SK-N-SH treated with all-trans-retinoic acid at 6 μM for 48 hours (cell line): ENCODE results near the gene SMIM22.

Source experiments
- ATAC-seq: fragments of 200-7000 bp; cut with Tn5 transposase; 3 replicates; pipeline ENCODE4 v1.9.1; 2020; ENCODE audit warnings: mild to moderate bottlenecking, moderate library complexity
- ARNTL ChIP-seq: fragments of 450-650 bp; formaldehyde crosslinking; IDR thresholded peaks from 2 replicates; pipeline ENCODE4 v1.5.0; 2020; ENCODE audit warnings: low read depth, mild to moderate bottlenecking, moderate library complexity, borderline replicate concordance
- BACH2 ChIP-seq: fragments of 250-450 bp; sonication (Bioruptor Pico); IDR thresholded peaks from 2 replicates; pipeline ENCODE4 v1.9.0; 2021; ENCODE audit warnings: mild to moderate bottlenecking, borderline replicate concordance
- CSDC2 ChIP-seq: fragments of 250-450 bp; sonication (Bioruptor Pico); IDR thresholded peaks from 2 replicates; pipeline ENCODE4 v1.5.0; 2020; ENCODE audit warnings: mild to moderate bottlenecking, moderate library complexity
- ESRRG ChIP-seq: fragments of 250-450 bp; sonication (Bioruptor Pico); IDR thresholded peaks from 2 replicates; pipeline ENCODE4 v1.6.1; 2021; ENCODE audit warnings: mild to moderate bottlenecking
- GLIS3 ChIP-seq: fragments of 250-450 bp; sonication (Bioruptor Pico); IDR thresholded peaks from 2 replicates; pipeline ENCODE4 v1.5.0; 2020; ENCODE audit warnings: mild to moderate bottlenecking, moderate library complexity
- ISL1 ChIP-seq: fragments of 250-450 bp; sonication (Bioruptor Pico); IDR thresholded peaks from 2 replicates; pipeline ENCODE4 v2.1.2; 2022; ENCODE audit warnings: mild to moderate bottlenecking, moderate library complexity
- OSR1 ChIP-seq: fragments of 250-450 bp; sonication (Bioruptor Pico); IDR thresholded peaks from 2 replicates; pipeline ENCODE4 v1.8.0; 2022; ENCODE audit warnings: moderate library complexity, mild to moderate bottlenecking, inconsistent platforms
- PPARA ChIP-seq: fragments of 250-450 bp; sonication (Bioruptor Pico); IDR thresholded peaks from 2 replicates; pipeline ENCODE4 v1.5.0; 2020; ENCODE audit warnings: mild to moderate bottlenecking, borderline replicate concordance
- RARB ChIP-seq: fragments of 250-450 bp; sonication (Bioruptor Pico); IDR thresholded peaks from 2 replicates; pipeline ENCODE4 v1.8.0; 2021; ENCODE audit warnings: mild to moderate bottlenecking, moderate library complexity
- SNAI2 ChIP-seq: fragments of 250-450 bp; sonication (Bioruptor Pico); IDR thresholded peaks from 2 replicates; pipeline ENCODE4 v1.5.0; 2020; ENCODE audit warnings: mild to moderate bottlenecking, moderate library complexity
- TCF4 ChIP-seq: fragments of 250-450 bp; sonication (Bioruptor Pico); IDR thresholded peaks from 2 replicates; pipeline ENCODE4 v1.8.0; 2021; ENCODE audit warnings: mild to moderate bottlenecking, moderate library complexity, borderline replicate concordance
- TOX ChIP-seq: fragments of 250-450 bp; sonication (Bioruptor Pico); IDR thresholded peaks from 2 replicates; pipeline ENCODE4 v1.8.0; 2021; ENCODE audit warnings: mild to moderate bottlenecking, moderate library complexity, borderline replicate concordance
- ZC3H10 ChIP-seq: fragments of 250-450 bp; sonication (Bioruptor Pico); IDR thresholded peaks from 2 replicates; pipeline ENCODE4 v1.5.1; 2021; ENCODE audit warnings: mild to moderate bottlenecking, moderate library complexity
- ZFP30 ChIP-seq: fragments of 450-650 bp; formaldehyde crosslinking; IDR thresholded peaks from 2 replicates; pipeline ENCODE4 v1.5.0; 2022; ENCODE audit warnings: mild to moderate bottlenecking, moderate library complexity
- ZNF565 ChIP-seq: fragments of 450-650 bp; formaldehyde crosslinking; conservative IDR thresholded peaks from 2 replicates; pipeline ENCODE4 v1.5.0; 2020; ENCODE audit warnings: low read depth, mild to moderate bottlenecking, moderate library complexity
- ZNF8 ChIP-seq: fragments of 450-650 bp; formaldehyde crosslinking; IDR thresholded peaks from 2 replicates; pipeline ENCODE4 v1.5.0; 2020; ENCODE audit warnings: mild to moderate bottlenecking, moderate library complexity
- TF ChIP-seq, protein P1 (sequence below): fragments of 250-450 bp; sonication (Bioruptor Pico); IDR thresholded peaks from 2 replicates; pipeline ENCODE4 v1.5.1; 2020; ENCODE audit warnings: low read depth, mild to moderate bottlenecking, moderate library complexity
- TF ChIP-seq, protein P2 (sequence below): fragments of 250-450 bp; sonication (Bioruptor Pico); IDR thresholded peaks from 2 replicates; pipeline ENCODE4 v1.8.0; 2021; ENCODE audit warnings: low read depth, mild to moderate bottlenecking, moderate library complexity, borderline replicate concordance
- TF ChIP-seq, protein P3 (sequence below): fragments of 250-450 bp; sonication (Bioruptor Pico); IDR thresholded peaks from 2 replicates; pipeline ENCODE4 v1.5.0; 2020; ENCODE audit warnings: mild to moderate bottlenecking, moderate library complexity
- TF ChIP-seq, protein P4 (sequence below): fragments of 250-450 bp; sonication (Bioruptor Pico); IDR thresholded peaks from 2 replicates; pipeline ENCODE4 v1.5.1; 2021; ENCODE audit warnings: mild to moderate bottlenecking, moderate library complexity

The SMIM22 gene, protein sequence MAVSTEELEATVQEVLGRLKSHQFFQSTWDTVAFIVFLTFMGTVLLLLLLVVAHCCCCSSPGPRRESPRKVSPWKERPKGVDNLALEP

DNA sequence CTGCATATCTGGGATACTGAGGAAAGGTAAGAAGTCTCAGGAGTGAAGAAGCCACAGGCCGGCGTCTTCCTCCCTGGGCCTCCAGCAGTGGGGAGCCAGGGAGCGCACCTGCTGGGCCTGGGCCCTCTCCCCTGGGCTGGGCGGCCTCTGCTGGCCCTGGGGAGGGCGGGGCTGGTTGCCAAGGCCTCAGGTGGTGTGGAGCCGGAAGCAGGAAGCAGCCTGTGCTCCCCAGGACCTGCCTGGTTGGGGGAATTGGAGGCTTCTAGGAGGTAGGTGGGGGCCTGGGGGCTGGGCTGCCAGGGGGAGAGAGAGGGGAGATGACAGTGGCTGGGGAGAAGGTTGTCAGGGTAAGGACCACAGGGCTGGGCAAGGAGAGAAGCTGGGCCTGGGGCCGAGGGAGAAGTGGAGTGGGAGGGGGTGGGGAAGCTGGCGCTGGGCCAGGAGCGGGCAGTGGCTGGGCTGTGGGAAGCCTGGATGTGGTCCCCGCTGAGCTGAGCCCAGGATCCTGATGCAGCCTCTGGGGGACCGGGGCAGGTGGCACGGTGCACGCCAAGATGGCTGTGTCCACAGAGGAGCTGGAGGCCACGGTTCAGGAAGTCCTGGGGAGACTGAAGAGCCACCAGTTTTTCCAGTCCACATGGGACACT, at the start of gene SMIM22:
TSS of gene SMIM22 (plus strand) at position 189 of the 647 bp plus-strand sequence. CDS start at position 555, 366 bp downstream.
- TF ChIP-seq ZFP30 (CRISPR knock-in tag), result no peak
- no peak for TF ChIP-seq ISL1
- no peak for TF ChIP-seq TCF4 (CRISPR knock-in tag)
- no peak for TF ChIP-seq ZNF565
- ATAC-seq, result no peak

DNA sequence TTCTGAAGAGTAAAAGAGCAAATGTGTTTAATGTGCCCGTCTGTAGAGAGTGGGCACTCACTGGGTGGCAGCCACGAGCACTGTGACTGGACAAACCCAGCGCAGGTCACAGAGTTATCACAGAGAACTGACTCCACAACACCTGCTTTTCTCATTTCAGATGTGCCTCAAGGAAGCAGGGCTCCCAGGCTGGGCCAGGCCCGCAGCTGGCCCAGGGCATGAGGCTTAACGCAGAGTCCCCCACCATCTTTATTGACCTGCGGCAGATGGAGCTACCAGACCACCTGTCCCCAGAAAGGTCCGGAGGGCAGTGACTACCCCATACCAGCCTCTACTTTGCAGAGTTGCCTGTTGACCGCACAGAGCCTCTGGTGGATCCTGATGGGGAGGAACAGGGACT, 49.0 kb upstream of the SMIM22 start:
- TF ChIP-seq ZNF8 (CRISPR knock-in tag) (no peak), ESRRG (CRISPR knock-in tag) (no peak), BACH2 (CRISPR knock-in tag) (no peak), TOX (CRISPR knock-in tag) (no peak), TCF4 (CRISPR knock-in tag) (no peak), ZC3H10 (CRISPR knock-in tag) (no peak), ZNF565 (no peak), GLIS3 (CRISPR knock-in tag) (no peak), RARB (CRISPR knock-in tag) (no peak), CSDC2 (CRISPR knock-in tag) (no peak), PPARA (CRISPR knock-in tag) (no peak)
- TF ChIP-seq, protein P1, sequence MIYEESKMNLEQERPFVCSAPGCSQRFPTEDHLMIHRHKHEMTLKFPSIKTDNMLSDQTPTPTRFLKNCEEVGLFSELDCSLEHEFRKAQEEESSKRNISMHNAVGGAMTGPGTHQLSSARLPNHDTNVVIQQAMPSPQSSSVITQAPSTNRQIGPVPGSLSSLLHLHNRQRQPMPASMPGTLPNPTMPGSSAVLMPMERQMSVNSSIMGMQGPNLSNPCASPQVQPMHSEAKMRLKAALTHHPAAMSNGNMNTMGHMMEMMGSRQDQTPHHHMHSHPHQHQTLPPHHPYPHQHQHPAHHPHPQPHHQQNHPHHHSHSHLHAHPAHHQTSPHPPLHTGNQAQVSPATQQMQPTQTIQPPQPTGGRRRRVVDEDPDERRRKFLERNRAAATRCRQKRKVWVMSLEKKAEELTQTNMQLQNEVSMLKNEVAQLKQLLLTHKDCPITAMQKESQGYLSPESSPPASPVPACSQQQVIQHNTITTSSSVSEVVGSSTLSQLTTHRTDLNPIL (CRISPR knock-in tag), result no peak
- TF ChIP-seq, protein P2, sequence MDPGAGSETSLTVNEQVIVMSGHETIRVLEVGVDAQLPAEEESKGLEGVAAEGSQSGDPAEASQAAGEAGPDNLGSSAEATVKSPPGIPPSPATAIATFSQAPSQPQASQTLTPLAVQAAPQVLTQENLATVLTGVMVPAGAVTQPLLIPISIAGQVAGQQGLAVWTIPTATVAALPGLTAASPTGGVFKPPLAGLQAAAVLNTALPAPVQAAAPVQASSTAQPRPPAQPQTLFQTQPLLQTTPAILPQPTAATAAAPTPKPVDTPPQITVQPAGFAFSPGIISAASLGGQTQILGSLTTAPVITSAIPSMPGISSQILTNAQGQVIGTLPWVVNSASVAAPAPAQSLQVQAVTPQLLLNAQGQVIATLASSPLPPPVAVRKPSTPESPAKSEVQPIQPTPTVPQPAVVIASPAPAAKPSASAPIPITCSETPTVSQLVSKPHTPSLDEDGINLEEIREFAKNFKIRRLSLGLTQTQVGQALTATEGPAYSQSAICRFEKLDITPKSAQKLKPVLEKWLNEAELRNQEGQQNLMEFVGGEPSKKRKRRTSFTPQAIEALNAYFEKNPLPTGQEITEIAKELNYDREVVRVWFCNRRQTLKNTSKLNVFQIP (CRISPR knock-in tag), result no peak
- TF ChIP-seq, protein P3, sequence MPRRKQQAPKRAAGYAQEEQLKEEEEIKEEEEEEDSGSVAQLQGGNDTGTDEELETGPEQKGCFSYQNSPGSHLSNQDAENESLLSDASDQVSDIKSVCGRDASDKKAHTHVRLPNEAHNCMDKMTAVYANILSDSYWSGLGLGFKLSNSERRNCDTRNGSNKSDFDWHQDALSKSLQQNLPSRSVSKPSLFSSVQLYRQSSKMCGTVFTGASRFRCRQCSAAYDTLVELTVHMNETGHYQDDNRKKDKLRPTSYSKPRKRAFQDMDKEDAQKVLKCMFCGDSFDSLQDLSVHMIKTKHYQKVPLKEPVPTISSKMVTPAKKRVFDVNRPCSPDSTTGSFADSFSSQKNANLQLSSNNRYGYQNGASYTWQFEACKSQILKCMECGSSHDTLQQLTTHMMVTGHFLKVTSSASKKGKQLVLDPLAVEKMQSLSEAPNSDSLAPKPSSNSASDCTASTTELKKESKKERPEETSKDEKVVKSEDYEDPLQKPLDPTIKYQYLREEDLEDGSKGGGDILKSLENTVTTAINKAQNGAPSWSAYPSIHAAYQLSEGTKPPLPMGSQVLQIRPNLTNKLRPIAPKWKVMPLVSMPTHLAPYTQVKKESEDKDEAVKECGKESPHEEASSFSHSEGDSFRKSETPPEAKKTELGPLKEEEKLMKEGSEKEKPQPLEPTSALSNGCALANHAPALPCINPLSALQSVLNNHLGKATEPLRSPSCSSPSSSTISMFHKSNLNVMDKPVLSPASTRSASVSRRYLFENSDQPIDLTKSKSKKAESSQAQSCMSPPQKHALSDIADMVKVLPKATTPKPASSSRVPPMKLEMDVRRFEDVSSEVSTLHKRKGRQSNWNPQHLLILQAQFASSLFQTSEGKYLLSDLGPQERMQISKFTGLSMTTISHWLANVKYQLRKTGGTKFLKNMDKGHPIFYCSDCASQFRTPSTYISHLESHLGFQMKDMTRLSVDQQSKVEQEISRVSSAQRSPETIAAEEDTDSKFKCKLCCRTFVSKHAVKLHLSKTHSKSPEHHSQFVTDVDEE (CRISPR knock-in tag), result no peak
- TF ChIP-seq, protein P4, sequence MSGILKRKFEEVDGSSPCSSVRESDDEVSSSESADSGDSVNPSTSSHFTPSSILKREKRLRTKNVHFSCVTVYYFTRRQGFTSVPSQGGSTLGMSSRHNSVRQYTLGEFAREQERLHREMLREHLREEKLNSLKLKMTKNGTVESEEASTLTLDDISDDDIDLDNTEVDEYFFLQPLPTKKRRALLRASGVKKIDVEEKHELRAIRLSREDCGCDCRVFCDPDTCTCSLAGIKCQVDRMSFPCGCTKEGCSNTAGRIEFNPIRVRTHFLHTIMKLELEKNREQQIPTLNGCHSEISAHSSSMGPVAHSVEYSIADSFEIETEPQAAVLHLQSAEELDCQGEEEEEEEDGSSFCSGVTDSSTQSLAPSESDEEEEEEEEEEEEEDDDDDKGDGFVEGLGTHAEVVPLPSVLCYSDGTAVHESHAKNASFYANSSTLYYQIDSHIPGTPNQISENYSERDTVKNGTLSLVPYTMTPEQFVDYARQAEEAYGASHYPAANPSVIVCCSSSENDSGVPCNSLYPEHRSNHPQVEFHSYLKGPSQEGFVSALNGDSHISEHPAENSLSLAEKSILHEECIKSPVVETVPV (CRISPR knock-in tag), result no peak
- peak; percentile 9; the same call in 1 of the 3 replicates for ATAC-seq

DNA sequence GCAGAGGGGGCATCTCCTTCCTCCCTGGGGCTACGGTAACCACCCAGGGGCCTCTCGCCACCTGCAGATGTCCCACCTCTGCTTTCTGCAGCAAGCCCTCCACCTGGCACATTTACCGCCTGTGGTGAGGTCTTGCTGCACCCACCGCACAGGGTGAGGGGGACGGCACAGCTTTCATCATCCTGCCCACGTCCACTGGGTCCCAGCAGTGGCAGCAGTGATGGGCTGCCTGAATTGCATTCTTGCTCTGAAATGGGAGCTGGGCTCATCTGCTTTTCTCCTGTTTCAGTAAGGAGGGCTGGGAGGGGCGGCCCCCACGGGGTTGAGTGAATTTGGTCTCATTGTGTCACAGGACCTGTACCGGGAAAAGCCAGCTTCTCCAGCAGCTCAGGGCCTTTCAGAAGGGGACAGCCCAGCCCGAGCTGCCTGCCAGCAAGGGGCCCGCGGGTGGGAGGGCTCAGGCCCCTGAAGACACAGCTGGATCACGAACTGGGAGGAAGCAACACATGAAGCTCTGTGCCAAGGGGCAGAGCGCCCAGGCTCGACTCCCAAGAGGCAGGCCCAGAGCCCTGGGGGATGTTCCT, 48.1 kb upstream of the SMIM22 start:
- no peak for TF ChIP-seq SNAI2 (CRISPR knock-in tag)
- no peak for TF ChIP-seq ZNF8 (CRISPR knock-in tag)
- TF ChIP-seq ARNTL (CRISPR knock-in tag), result no peak
- TF ChIP-seq ESRRG (CRISPR knock-in tag), result no peak
- TF ChIP-seq RARB (CRISPR knock-in tag), result no peak
- no peak for TF ChIP-seq CSDC2 (CRISPR knock-in tag)
- TF ChIP-seq BACH2 (CRISPR knock-in tag), result no peak
- TF ChIP-seq, protein P3 (CRISPR knock-in tag), result no peak
- TF ChIP-seq ISL1, result no peak
- TF ChIP-seq ZC3H10 (CRISPR knock-in tag), result no peak
- TF ChIP-seq OSR1, result no peak
- TF ChIP-seq, protein P4 (CRISPR knock-in tag), result no peak
- no peak; the same call in 1 of the 3 replicates for ATAC-seq
